GM18517 (cell line): ENCODE results near the gene ADK.

ENCODE experiments used
- ATAC-seq: cut with Tn5 transposase; IDR thresholded peaks from one replicate; pipeline ENCODE4 v1.9.1; 2021; ENCODE audit warnings: mild to moderate bottlenecking, moderate library complexity; ENCODE audit not compliant: unreplicated experiment

The ADK gene

GRCh38 chr10:74586088-74586585 lies 435.1 kb downstream of the ADK start:
- ATAC-seq = peak; percentile 32

DNA sequence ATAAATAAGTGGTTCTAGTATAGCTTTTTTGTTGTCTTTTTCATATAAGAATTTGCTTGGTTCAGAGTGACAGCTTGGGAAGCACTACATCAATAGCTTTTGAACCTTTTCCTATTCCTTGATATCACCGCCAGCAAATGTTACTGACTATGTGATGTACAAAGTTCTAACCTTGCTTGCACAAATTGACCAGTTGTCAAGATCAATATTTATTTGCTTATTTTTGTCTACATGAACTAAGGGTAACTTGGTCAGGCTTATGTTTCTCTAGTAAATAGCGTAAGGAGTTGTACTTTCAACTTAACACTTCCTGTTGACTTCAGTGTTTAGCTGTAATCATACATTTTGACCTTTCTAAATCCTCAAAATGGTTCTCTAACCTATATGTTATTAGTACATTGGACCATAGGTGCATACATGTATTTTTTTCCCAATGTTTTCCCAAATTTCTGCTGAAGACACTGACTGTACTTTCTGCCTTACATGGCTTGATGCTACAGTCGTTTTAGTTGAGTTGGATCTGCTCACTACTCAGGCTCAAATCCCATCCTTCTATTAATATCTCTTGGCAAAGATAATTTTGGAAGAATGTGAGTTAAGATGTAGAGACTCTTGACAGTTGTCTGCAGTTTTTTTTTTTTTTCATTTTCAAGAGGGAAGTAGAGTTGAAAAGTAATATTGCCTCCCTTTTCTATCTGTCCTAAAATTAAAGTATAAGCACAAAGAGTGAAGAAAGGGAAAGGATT lies 436.3 kb downstream of the ADK start:
- no peak for ATAC-seq

- no peak for ATAC-seq
Observed at GRCh38 chr10:74589226-74589673, 438.2 kb downstream of the ADK start.

GRCh38 chr10:74589851-74590250 lies 438.8 kb downstream of the ADK start:
- no peak for ATAC-seq

GRCh38 chr10:74593470-74593869 lies 442.4 kb downstream of the ADK start:
- ATAC-seq = no peak

- ATAC-seq = no peak
Observed at GRCh38 chr10:74596713-74597112, 445.7 kb downstream of the ADK start.

- ATAC-seq = peak; percentile 81
Observed at GRCh38 chr10:74598891-74599566, 448.0 kb downstream of the ADK start.

- no peak for ATAC-seq
Observed at GRCh38 chr10:74599672-74600071, 448.7 kb downstream of the ADK start.

- no peak for ATAC-seq
Observed at GRCh38 chr10:74600170-74600569, 449.1 kb downstream of the ADK start.

GRCh38 chr10:74602576-74602975 lies 451.6 kb downstream of the ADK start:
- ATAC-seq = no peak

DNA sequence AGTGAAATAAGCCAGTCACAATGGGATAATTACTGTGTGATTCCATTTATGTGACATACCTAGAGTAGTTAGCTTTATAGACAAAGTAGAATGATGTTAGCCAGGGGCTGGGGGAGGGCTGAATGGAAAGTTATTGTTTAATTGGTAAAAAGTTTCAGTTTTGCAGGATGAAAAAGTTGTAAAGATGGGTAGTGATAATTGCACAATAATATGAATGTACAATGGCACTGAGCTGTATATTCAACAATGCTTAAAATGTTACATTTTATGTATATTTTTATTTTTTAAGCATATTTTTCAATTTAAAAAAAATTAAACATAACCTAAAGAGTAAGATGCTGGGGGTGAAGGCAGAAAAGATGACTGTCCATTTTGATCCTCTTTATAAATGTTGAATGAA lies 459.3 kb downstream of the ADK start:
- no peak for ATAC-seq

DNA sequence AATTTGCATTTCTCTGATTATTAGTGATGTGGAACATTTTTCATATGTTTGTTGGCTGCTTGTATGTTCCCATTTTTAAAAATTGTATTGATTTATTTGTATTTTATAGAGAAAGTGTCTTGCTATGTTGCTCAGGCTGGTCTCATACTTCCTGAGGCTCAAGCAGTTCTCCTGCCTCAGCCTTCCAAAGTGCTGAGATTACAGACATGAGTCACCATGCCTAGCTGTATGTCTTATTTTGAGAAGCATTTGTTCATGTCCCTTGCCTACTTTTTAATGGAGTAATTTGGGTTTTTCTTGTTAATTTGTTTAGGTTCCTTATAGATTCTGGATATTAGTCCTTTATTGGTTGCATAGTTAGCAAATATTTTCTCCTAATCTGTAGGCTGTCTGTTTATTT lies 461.2 kb downstream of the ADK start:
- no peak for ATAC-seq

DNA sequence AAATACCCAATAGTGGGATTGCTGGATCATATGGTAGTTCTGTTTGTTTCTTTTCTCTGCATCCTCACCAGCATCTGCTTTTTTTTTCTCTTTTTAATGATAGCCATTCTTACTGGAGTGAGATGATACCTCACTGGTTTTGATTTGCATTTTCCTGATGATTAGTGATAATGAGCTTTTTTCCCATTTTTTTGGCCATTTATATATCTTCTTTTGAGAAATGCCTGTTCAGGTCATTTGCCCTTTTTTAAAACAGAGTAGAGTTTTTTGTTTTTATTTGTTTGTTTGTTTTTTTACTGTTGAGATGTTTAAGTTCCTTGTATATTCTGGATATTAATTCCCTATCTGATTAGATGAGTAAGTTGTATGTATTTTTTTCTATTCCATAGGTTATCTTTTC lies 469.6 kb downstream of the ADK start:
- ATAC-seq = no peak

DNA sequence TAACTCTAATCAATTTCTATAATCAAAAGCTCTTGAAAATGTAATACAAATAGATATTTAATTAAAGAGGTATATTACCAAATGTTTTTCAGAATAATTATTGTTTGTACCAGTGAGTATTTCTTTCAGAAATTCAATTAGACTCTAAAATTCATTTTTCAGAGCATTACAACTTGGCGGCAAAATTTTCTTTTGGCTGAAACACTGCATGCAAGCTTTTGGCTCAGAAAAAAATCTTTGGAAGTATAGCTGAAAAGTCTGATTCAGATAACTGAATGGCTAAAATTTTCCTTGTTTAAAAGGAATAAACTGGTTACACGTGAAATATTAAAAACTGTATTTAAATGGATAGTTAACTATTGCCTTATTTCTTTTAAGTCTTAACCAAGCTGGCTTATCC lies 472.8 kb downstream of the ADK start:
- ATAC-seq = no peak

GRCh38 chr10:74624501-74624900 lies 473.5 kb downstream of the ADK start:
- ATAC-seq = no peak

- ATAC-seq = no peak
Observed at GRCh38 chr10:74628136-74628535, 477.1 kb downstream of the ADK start.

DNA sequence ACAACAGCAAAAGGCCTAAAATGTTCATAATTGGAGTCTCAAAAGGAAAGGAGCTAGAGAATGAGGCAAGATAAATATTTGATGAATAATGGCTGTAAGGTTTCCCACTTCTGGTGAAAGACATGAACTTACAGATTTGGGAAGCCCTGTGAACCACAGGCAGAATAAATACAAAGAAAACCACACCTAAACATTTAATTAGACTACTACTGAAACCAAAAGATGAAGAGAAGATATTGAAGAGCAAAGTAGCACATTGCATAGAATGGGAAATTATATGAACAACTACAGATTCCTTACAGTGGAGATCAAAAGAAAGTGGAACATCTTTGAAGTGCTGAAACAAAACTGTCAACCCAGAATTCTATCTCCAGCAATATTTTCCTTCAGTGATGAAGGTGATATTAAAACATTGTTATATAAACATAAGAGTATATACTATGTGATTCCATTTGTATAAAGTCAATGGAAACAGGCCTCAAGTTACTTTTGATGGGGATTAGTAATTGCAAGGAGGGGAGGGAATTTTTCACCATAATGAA lies 484.0 kb downstream of the ADK start:
- no peak for ATAC-seq

DNA sequence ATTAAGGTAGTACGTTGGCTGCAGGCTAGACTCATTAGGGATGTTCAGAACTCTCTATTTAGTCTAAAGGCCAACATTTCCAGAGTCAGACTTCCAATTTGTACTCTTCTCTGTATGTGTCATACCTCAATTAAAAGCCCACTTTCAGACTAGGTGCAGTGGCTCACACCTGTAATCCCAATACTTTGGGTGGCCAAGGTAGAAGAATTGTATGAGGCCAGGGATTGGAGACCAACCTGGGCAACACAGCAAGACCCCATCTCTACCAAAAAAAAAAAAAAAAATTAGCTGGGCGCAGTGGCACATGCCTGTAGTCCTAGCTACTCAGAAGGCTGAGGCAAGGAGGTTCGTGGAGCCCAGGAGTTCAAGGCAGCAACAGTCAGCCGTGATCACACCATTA lies 484.6 kb downstream of the ADK start:
- no peak for ATAC-seq

GRCh38 chr10:74637685-74638084 lies 486.7 kb downstream of the ADK start:
- ATAC-seq = no peak

GRCh38 chr10:74640134-74640921 lies 489.3 kb downstream of the ADK start:
- no peak for ATAC-seq

GRCh38 chr10:74641659-74642058 lies 490.6 kb downstream of the ADK start:
- ATAC-seq = no peak
